ENCODE results near the gene EBF4. TPM values are rescaled to one million over a fixed set of nuclear protein-coding genes. Genes with fewer than 3 reads are reported as not detected.

Gene EBF4
- total and polyA plus RNA-seq, 10 of the 15 experiments (the other 5 are each of a cell fraction or from before 2014, with no cell fraction given) = 0.13 TPM; not detected in 9

DNA sequence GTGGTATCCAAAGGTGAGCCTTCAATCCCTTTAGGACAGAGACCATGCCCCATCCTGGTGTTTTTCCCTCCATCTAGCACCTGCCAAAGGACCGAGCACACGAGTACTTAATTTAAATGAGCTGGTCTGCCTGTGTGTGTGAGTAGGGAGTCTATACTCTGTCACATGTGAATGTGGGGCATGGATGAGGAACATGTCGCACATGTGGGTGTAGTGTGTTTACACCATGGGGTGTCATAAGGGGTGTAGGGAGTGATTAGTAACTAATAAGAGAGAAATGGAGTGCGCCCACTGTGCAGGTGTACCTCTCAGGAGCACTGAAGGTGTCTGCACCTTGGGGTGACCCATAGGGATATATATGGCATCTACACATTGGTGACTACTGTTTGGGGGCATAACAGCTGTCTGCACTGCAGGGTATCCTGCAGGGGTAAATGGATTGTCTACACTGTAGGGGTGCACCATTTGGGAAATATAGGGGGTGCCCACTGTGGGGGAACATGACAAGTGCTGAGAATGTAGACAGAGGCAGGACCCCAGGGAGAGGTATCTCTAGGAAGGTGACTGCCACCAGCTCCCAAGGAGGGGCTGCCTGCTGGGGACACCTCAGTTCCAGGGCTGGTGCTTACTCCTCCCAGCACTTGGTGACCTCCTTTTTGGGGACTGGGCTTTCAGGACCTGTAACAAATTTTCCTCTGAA is 53.5 kb downstream of the EBF4 start:
- Histone ChIP-seq H3K27ac (ENCODE audit: control insufficient read depth, insufficient read depth) (no peak overlapping the region), H4K20me1 (ENCODE audit: control insufficient read depth, insufficient read depth) (no peaks in the 10 kb centered on the region), H3K4me3 (no peak overlapping the region), H3K27me3 (replicated peaks in 1 of 2; ENCODE audit: control insufficient read depth in 2 of 2, insufficient read depth in 2 of 2, low read length in 1 of 2) (peaks cover 0 to 5% of the 10 kb centered on the region in 2 experiments; a peak in 3 of 4 replicates), H3K4me1 (ENCODE audit: control insufficient read depth, insufficient read depth, low read length) (no peaks in the 10 kb centered on the region), H3K36me3 (ENCODE audit: control insufficient read depth in 2 of 2, insufficient read depth in 2 of 2, low read length in 1 of 2) (no peaks in the 10 kb centered on the region), H3K9ac (ENCODE audit: control insufficient read depth, insufficient read depth, low read length) (no peak overlapping the region), H2AFZ (ENCODE audit: control insufficient read depth, low read depth, low read length) (no peak overlapping the region), H3K9me3 (replicated peaks; ENCODE audit: control insufficient read depth, insufficient read depth, low read length) (no peaks in the 10 kb centered on the region; the same call in 2 of the 3 replicates), H3K79me2 (ENCODE audit: control insufficient read depth, insufficient read depth, low read length) (no peaks in the 10 kb centered on the region), H3K4me2 (ENCODE audit: control insufficient read depth, insufficient read depth) (no peak overlapping the region)
- FAIRE-seq (no peak), DNase-seq (ENCODE audit: low read depth, low spot score) (no peak), ATAC-seq (no peak)
- RAD21 ChIA-PET (ENCODE audit: unreplicated experiment) = no interaction called here
- CTCF ChIA-PET = no interaction called here
- BruUV-seq (replicated peaks) = no TSS peak
- TF ChIP-seq SMC3 (IDR thresholded peaks at IDR 0.05; ENCODE audit: borderline replicate concordance, low read length) (no peak), SIN3A (IDR thresholded peaks at IDR 0.05; ENCODE audit: low read depth, low read length) (no peak)
- SMC1A ChIA-PET (ENCODE audit: uncharacterized antibody, unreplicated experiment) = interaction anchor here (0.6 kb wide), 1 partner anchor 32 kb away, joined by 3 read pairs; no protein-coding TSS in a partner anchor
- in situ Hi-C loops (cut with MboI) (no loop called here), intact Hi-C loops (cut with micrococcal nuclease; ENCODE audit: unreplicated experiment) (loop anchor here (10.0 kb wide), 1 partner anchor 61 kb away; no protein-coding TSS in a partner anchor)
- POLR2A ChIA-PET = no interaction called here
- 26% methylated on average over 4 of the region's 4 CpGs for WGBS (ENCODE audit: insufficient coverage, insufficient replicate concordance, low lambda C conversion rate, missing lambda C conversion rate)

DNA sequence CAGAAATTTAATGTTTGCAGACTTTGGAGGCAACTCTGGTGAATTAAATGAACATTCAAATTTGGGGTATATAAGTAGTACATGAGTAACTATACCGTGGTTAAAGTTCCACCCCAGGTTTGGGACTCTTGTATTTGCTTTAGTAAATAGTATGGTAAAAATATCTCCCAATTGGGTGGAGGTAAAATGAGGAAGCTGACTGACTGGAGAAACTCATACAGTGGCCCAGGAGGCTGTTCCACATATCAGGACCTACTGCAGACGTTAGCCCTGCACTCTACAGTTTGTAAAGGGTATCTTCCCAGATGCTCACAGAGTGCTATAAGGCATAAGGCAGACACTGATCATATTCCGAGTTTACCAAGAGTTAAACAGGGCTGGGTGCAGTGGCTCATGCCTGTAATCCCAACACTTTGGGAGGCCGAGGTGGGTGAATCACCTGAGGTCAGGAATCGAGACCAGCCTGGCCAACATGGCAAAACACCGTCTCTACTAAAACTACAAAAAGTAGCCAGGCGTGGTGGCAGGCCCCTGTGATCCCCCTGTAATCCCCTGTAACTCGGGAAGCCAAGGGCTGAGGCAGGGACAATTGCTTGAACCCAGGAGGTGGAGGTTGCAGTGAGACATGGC is 54.2 kb downstream of the EBF4 start:
- no peak overlapping the region for H3K27ac ChIP-seq (ENCODE audit: control insufficient read depth, insufficient read depth)
- intact Hi-C loops (cut with micrococcal nuclease; ENCODE audit: unreplicated experiment) = loop anchor here (10.0 kb wide), 1 partner anchor 62 kb away; no protein-coding TSS in a partner anchor
- no peak for TF ChIP-seq RBBP5 (conservative IDR thresholded peaks at IDR 0.05)
- TF ChIP-seq CHD1 (IDR thresholded peaks at IDR 0.05; ENCODE audit: low read depth, low read length) = no peak
- no peak for TF ChIP-seq IKZF1 (conservative IDR thresholded peaks at IDR 0.05)
- TF ChIP-seq NFYA (IDR thresholded peaks at IDR 0.05; ENCODE audit: borderline replicate concordance, low read depth, low read length) = no peak
- TF ChIP-seq SIX5 (IDR thresholded peaks at IDR 0.05; ENCODE audit: low read depth, low read length, severe bottlenecking) = no peak
- no peak for TF ChIP-seq EZH2 (IDR thresholded peaks at IDR 0.05; ENCODE audit: borderline replicate concordance, control insufficient read depth, low read depth, low read length)
- TF ChIP-seq SMAD5 (IDR thresholded peaks at IDR 0.05; ENCODE audit: low read depth) = no peak
- TF ChIP-seq RAD51 (IDR thresholded peaks at IDR 0.05) = no peak
- no peak for TF ChIP-seq TBL1XR1 (IDR thresholded peaks at IDR 0.05; ENCODE audit: low read depth, low read length)
- no peak for TF ChIP-seq SMAD1 (IDR thresholded peaks at IDR 0.05; ENCODE audit: low read depth, partially characterized antibody)
- TF ChIP-seq BCL11A (IDR thresholded peaks at IDR 0.05; ENCODE audit: low read depth, low read length) = no peak
- no peak for TF ChIP-seq MXI1 (IDR thresholded peaks at IDR 0.05; ENCODE audit: low read depth, low read length)
- no peak for TF ChIP-seq RUNX3 (IDR thresholded peaks at IDR 0.05; ENCODE audit: low read length)
- TF ChIP-seq DPF2 (IDR thresholded peaks at IDR 0.05) = no peak
- TF ChIP-seq TCF7 (IDR thresholded peaks at IDR 0.05; ENCODE audit: borderline replicate concordance) = no peak

More for the DNA sequence above, 54.2 kb downstream of the EBF4 start:
- H3K79me2 ChIP-seq (ENCODE audit: control insufficient read depth, insufficient read depth, low read length) = no peaks in the 10 kb centered on the region
- no peak for DNase-seq (ENCODE audit: low read depth, low spot score)
- no TSS peak for BruUV-seq (replicated peaks)
- no peak overlapping the region for H2AFZ ChIP-seq (ENCODE audit: control insufficient read depth, low read depth, low read length)
- H3K4me1 ChIP-seq (ENCODE audit: control insufficient read depth, insufficient read depth, low read length) = no peaks in the 10 kb centered on the region
- no peak overlapping the region for H3K9ac ChIP-seq (ENCODE audit: control insufficient read depth, insufficient read depth, low read length)
- in situ Hi-C loops (cut with MboI) = no loop called here
- ChIA-PET CTCF (no interaction called here), SMC1A (ENCODE audit: uncharacterized antibody, unreplicated experiment) (no interaction called here), RAD21 (ENCODE audit: unreplicated experiment) (no interaction called here), POLR2A (no interaction called here)
- peaks cover 0 to 5% of the 10 kb centered on the region in 2 experiments; a peak in 3 of 4 replicates for H3K27me3 ChIP-seq (replicated peaks in 1 of 2; ENCODE audit: control insufficient read depth in 2 of 2, insufficient read depth in 2 of 2, low read length in 1 of 2)
- 13% methylated on average over 8 of the region's 8 CpGs for WGBS (ENCODE audit: insufficient coverage, insufficient replicate concordance, low lambda C conversion rate, missing lambda C conversion rate)
- FAIRE-seq = no peak
- no peaks in the 10 kb centered on the region for H4K20me1 ChIP-seq (ENCODE audit: control insufficient read depth, insufficient read depth)
- no peaks in the 10 kb centered on the region for H3K36me3 ChIP-seq (ENCODE audit: control insufficient read depth in 2 of 2, insufficient read depth in 2 of 2, low read length in 1 of 2)
- ATAC-seq = no peak
- H3K4me3 ChIP-seq = no peak overlapping the region
- H3K9me3 ChIP-seq (replicated peaks; ENCODE audit: control insufficient read depth, insufficient read depth, low read length) = no peaks in the 10 kb centered on the region; the same call in 2 of the 3 replicates
- no peak overlapping the region for H3K4me2 ChIP-seq (ENCODE audit: control insufficient read depth, insufficient read depth)

Data from GM12878 (cell line).